Brain microvascular endothelial cell (primary cell): ENCODE results near the gene PAK6.

Source experiments
- DNase-seq: peaks from one replicate; pipeline ENCODE4 v3.0.0-alpha.2; 2020
- H3K27ac ChIP-seq: fragments of 250-450 bp; sonication (Bioruptor Pico); 2 replicates; pipeline ENCODE4 v1.5.1; 2020; ENCODE audit warnings: mild to moderate bottlenecking, moderate library complexity
- H3K27me3 ChIP-seq: fragments of 250-450 bp; sonication (Bioruptor Pico); replicated peaks from 2 replicates; pipeline ENCODE4 v1.5.1; 2020; ENCODE audit warnings: mild to moderate bottlenecking
- H3K36me3 ChIP-seq: fragments of 250-450 bp; sonication (Bioruptor Pico); replicated peaks from 2 replicates; pipeline ENCODE4 v1.5.1; 2020; ENCODE audit warnings: mild to moderate bottlenecking
- H3K4me3 ChIP-seq: 2 replicates; pipeline ENCODE4 v1.5.1; 2011; ENCODE audit warnings: low read depth, mild to moderate bottlenecking, control low read depth, low read length, moderate library complexity
- in situ Hi-C: cut with HindIII; loops from 2 replicates; pipeline ENCODE4 v1.10.0; 2017; ENCODE audit warnings: low sequenced_read_pairs, low pct_ligation_motif_present
- TF ChIP-seq, protein P1 (sequence below): IDR thresholded peaks from 2 replicates; pipeline ENCODE4 v1.5.1; 2011; ENCODE audit warnings: low read depth, mild to moderate bottlenecking, moderate library complexity, low read length, control low read depth, inconsistent platforms; ENCODE audit errors: missing control alignments

Gene PAK6

GRCh38 chr15:40252141-40252437 is 13.2 kb downstream of the PAK6 start:
- Histone ChIP-seq H3K27ac (no peak overlapping the region), H3K36me3 (no peaks in the 10 kb centered on the region)

GRCh38 chr15:40252438-40253166 is 13.7 kb downstream of the PAK6 start:
- no peaks in the 10 kb centered on the region for H3K36me3 ChIP-seq
- H3K27ac ChIP-seq, result no peak overlapping the region
- peak overlapping the region; percentile 47 for H3K4me3 ChIP-seq
- in situ Hi-C loops, result no loop called here
- DNase-seq, result no peak
- TF ChIP-seq, protein P1, sequence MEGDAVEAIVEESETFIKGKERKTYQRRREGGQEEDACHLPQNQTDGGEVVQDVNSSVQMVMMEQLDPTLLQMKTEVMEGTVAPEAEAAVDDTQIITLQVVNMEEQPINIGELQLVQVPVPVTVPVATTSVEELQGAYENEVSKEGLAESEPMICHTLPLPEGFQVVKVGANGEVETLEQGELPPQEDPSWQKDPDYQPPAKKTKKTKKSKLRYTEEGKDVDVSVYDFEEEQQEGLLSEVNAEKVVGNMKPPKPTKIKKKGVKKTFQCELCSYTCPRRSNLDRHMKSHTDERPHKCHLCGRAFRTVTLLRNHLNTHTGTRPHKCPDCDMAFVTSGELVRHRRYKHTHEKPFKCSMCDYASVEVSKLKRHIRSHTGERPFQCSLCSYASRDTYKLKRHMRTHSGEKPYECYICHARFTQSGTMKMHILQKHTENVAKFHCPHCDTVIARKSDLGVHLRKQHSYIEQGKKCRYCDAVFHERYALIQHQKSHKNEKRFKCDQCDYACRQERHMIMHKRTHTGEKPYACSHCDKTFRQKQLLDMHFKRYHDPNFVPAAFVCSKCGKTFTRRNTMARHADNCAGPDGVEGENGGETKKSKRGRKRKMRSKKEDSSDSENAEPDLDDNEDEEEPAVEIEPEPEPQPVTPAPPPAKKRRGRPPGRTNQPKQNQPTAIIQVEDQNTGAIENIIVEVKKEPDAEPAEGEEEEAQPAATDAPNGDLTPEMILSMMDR, result no peak
- H3K27me3 ChIP-seq, result peaks cover 17% of the 10 kb centered on the region

More at GRCh38 chr15:40252141-40252437, 13.2 kb downstream of the PAK6 start:
- TF ChIP-seq, protein P1, result no peak
- in situ Hi-C loops, result no loop called here
- DNase-seq, result no peak
- Histone ChIP-seq H3K27me3 (peaks cover 17% of the 10 kb centered on the region), H3K4me3 (no peak overlapping the region)

DNA sequence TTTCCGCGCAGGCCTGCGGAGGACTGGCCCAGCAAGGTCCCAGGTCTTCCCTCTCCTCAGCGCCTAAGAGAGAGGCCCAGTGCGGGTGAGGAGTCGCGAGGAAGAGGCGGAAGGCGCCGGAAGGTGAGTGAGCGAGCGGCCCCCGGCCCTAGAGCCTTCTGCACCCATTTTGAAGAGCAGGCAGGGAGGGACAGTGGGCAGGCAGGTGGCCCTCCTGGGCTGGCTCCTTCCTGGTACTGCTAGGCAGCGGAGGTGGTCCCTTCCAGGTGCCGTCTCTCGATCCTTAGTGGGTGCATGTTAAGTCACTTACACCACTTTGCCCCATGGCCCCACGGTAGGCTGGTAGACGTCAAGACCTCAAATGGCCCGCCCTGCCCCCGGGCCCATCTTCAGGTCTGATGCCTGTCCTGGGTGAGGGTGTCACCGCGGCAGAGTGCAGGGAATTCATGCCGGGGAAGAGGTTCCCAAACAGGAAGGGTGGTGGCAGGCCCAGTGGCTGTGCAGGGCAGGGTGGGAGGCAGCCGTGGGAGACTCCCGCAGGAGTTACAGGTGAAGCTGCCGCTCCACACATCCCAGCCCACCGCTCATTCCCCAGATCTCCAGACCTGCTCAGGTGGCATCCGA is 14.4 kb downstream of the PAK6 start:
- Histone ChIP-seq H3K36me3 (no peaks in the 10 kb centered on the region), H3K4me3 (peak overlapping the region; percentile 47), H3K27ac (no peak overlapping the region), H3K27me3 (peaks cover 17% of the 10 kb centered on the region)
- TF ChIP-seq, protein P1, result no peak
- in situ Hi-C loops, result no loop called here
- no peak for DNase-seq

GRCh38 chr15:40254452-40254851 is 15.6 kb downstream of the PAK6 start:
- H3K27ac ChIP-seq, result no peak overlapping the region
- DNase-seq, result no peak
- no peaks in the 10 kb centered on the region for H3K36me3 ChIP-seq
- in situ Hi-C loops, result no loop called here
- H3K4me3 ChIP-seq, result no peak overlapping the region
- TF ChIP-seq, protein P1, result no peak
- peaks cover 17% of the 10 kb centered on the region for H3K27me3 ChIP-seq

- in situ Hi-C loops, result no loop called here
- Histone ChIP-seq H3K27ac (no peak overlapping the region), H3K36me3 (no peaks in the 10 kb centered on the region), H3K4me3 (no peak overlapping the region), H3K27me3 (peaks cover 17% of the 10 kb centered on the region)
- DNase-seq, result no peak
- TF ChIP-seq, protein P1, result no peak
Measured at GRCh38 chr15:40255033-40255432, 16.2 kb downstream of the PAK6 start.
